ENCODE measurements around the gene TUFT1.

GRCh38 chr1:151523326-151523725 lies 16.8 kb upstream of the TUFT1 start:
- TF ChIP-seq CTCF (IDR thresholded peaks at IDR 0.05 in 8 of 11, conservative IDR thresholded peaks at IDR 0.05 in 3 of 11): no peak
- no peak for TF ChIP-seq POLR2AphosphoS5 (IDR thresholded peaks at IDR 0.05)
- TF ChIP-seq POLR2A (IDR thresholded peaks at IDR 0.05): no peak

Measured in spleen (tissue), 7 donors.